MM.1S (cell line): ENCODE measurements around the gene ZNF263.

Experiments
- EZH2phosphoT487 ChIP-seq: fragments of 300-600 bp; sonication (generic); IDR thresholded peaks from 2 replicates; pipeline ENCODE4 v1.6.1; 2018; ENCODE audit warnings: antibody characterized with exemption, low read length
- TF ChIP-seq, protein P1 (sequence below): fragments of 300-600 bp; sonication (generic); IDR thresholded peaks from 2 replicates; pipeline ENCODE4 v1.5.1; 2016; ENCODE audit warnings: antibody characterized with exemption, low read length, mixed read lengths

DNA sequence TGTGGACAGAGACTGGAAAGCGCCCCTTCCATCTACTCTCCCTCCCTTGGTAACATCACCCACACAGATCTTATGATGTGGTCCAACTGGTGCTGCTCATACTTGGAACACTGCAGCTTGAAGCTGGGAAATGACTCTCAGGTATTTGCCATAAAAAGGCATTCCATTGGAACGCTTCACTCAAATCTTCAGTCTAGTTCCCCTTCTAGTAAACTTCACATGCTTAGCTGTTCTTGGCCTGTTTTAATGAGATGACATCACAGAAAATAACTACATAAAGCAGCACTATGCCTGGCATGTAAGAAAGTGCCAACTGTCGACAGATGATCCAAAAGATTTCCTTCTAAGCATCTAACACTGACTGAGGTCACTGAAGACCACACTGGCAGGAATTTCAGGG is 9.3 kb downstream of the ZNF263 start:
- TF ChIP-seq EZH2phosphoT487, result no peak
- TF ChIP-seq, protein P1, sequence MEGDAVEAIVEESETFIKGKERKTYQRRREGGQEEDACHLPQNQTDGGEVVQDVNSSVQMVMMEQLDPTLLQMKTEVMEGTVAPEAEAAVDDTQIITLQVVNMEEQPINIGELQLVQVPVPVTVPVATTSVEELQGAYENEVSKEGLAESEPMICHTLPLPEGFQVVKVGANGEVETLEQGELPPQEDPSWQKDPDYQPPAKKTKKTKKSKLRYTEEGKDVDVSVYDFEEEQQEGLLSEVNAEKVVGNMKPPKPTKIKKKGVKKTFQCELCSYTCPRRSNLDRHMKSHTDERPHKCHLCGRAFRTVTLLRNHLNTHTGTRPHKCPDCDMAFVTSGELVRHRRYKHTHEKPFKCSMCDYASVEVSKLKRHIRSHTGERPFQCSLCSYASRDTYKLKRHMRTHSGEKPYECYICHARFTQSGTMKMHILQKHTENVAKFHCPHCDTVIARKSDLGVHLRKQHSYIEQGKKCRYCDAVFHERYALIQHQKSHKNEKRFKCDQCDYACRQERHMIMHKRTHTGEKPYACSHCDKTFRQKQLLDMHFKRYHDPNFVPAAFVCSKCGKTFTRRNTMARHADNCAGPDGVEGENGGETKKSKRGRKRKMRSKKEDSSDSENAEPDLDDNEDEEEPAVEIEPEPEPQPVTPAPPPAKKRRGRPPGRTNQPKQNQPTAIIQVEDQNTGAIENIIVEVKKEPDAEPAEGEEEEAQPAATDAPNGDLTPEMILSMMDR, result no peak
